SK-N-SH treated with all-trans-retinoic acid at 6 μM for 48 hours (cell line): ENCODE measurements around the gene PPP5C.

Experiments
- PPARA ChIP-seq: fragments of 250-450 bp; sonication (Bioruptor Pico); IDR thresholded peaks from 2 replicates; pipeline ENCODE4 v1.5.0; 2020; ENCODE audit warnings: mild to moderate bottlenecking, borderline replicate concordance
- RARB ChIP-seq: fragments of 250-450 bp; sonication (Bioruptor Pico); IDR thresholded peaks from 2 replicates; pipeline ENCODE4 v1.8.0; 2021; ENCODE audit warnings: mild to moderate bottlenecking, moderate library complexity
- ZFP30 ChIP-seq: fragments of 450-650 bp; formaldehyde crosslinking; IDR thresholded peaks from 2 replicates; pipeline ENCODE4 v1.5.0; 2022; ENCODE audit warnings: mild to moderate bottlenecking, moderate library complexity
- TF ChIP-seq, protein P1 (sequence below): fragments of 250-450 bp; sonication (Bioruptor Pico); IDR thresholded peaks from 2 replicates; pipeline ENCODE4 v1.8.0; 2020; ENCODE audit warnings: mild to moderate bottlenecking, moderate library complexity, borderline replicate concordance

DNA sequence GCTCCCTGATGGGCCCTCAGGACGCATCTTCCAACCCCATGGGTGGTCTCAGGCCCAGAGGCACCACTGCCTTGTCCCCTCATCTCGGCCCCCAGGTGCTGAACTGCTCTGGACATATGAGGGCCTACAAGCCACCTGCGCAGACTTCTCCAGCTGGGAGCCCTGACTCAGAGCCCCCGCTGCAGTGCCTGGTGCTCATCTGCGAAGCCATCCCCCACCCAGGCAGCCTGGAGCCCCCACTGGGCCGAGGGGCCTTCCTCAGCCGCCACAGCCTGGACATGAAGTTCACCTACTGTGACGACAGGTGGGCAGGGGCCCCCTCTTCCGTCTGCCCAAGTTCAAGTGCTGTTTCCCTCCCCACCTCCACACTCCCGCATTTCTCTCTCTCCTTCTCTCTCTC is 37.8 kb upstream of the PPP5C start:
- TF ChIP-seq ZFP30 (CRISPR knock-in tag) (no peak), PPARA (CRISPR knock-in tag) (no peak), RARB (CRISPR knock-in tag) (no peak)
- TF ChIP-seq, protein P1, sequence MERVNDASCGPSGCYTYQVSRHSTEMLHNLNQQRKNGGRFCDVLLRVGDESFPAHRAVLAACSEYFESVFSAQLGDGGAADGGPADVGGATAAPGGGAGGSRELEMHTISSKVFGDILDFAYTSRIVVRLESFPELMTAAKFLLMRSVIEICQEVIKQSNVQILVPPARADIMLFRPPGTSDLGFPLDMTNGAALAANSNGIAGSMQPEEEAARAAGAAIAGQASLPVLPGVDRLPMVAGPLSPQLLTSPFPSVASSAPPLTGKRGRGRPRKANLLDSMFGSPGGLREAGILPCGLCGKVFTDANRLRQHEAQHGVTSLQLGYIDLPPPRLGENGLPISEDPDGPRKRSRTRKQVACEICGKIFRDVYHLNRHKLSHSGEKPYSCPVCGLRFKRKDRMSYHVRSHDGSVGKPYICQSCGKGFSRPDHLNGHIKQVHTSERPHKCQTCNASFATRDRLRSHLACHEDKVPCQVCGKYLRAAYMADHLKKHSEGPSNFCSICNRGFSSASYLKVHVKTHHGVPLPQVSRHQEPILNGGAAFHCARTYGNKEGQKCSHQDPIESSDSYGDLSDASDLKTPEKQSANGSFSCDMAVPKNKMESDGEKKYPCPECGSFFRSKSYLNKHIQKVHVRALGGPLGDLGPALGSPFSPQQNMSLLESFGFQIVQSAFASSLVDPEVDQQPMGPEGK, result no peak
